Stimulated activated CD8-positive, alpha-beta memory T cell treated with anti-CD3 and anti-CD28 coated beads, Interleukin-4, amount 100 ng/mL, for 1 hour (primary cell): Measurements from ENCODE around the gene GPR146.
"Not testable (repeated sequence)": the region's sequence is repeated elsewhere in the genome, so short reads cannot be mapped to it uniquely, and the experiment has no call there.

Experiments
- DNase-seq, 2 donors: peaks; one replicate each; pipeline ENCODE4 v3.0.0-alpha.2; 2020; ENCODE audit warnings: low read depth in 2 of 2, low spot score in 1 of 2

Gene GPR146, protein sequence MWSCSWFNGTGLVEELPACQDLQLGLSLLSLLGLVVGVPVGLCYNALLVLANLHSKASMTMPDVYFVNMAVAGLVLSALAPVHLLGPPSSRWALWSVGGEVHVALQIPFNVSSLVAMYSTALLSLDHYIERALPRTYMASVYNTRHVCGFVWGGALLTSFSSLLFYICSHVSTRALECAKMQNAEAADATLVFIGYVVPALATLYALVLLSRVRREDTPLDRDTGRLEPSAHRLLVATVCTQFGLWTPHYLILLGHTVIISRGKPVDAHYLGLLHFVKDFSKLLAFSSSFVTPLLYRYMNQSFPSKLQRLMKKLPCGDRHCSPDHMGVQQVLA

DNA sequence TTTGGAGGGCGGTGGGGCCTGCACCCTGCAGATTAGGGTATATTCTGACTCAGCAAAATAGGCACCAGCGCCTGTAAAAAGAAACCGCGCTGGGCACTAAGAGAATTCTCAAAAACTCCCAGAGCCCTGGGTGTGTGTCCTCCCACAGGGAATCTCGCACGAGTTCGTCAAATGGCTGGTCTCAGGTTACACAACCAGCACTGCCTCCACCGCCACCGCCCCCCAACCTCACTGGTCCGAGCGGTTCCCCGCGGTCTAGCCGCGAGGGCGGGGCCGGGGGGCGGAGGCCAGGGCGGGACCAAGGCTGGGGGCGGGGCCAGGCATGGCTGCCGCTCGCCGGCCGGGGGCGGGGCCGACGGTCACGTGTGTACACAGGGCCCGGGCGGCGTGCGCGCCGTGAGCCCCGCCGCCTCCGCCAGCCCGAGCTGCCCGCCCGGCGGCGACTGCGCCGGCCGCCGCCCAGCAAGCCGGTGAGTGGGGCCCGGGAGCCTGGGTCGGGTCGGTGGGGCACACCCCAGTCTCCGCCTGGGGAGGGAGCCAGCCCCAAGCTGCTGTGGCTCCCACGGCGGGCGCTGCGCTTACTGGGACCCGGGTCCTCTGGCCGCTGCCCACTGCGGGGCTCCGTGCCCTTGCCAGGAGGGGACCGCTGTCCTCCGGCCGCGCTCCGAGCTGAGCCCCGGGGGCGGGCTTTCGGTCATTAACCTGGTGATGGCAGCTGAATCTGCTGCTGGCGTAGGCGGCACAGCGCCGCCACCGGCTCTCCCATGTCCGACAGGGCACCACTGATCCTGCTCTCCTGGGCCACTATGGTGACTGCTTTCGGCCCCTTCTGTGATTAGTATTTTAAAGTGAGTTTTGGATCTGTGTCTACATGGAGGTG lies at the start of gene GPR146:
Gene GPR146, plus strand, starts transcription at position 358 of the 880 bp plus-strand sequence. CDS start 12,970 bp downstream, outside the sequence.
- DNase-seq, result peak; percentile 83 to 91

DNA sequence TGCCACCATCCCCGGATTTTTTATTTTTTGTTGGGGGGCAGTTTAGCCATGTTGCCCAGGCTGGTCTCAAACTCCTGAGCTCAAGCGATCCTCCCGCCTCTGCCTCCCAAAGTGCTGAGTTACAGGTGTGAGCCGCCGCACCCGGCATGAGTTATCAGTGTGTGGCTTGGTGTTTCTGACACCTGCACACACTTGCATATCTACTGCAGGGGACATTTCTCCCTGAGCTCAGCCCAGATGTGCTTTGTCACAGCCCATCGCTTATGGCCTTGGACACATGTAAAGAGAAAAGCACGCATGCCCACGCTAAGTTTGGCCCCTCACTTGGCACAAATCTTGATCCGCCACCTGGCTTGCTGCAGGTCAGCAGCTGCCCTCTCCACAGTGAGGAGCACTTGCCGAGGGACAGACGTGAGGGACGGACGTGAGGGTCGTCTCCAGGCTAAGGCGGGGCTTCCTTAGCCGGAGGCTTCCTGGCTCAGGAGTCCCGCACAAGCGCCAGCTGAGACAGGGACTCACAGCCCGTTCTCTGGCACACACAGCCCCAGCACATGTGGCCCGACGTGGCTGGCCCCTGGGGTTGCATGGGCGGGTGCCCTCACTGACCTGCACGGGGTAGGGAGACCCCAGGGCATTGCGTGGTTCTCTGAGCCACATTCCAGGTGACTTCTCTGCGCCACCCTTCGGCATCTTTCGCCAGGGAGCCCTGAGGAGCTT lies 49.6 kb upstream of the GPR146 start:
- DNase-seq, result no peak

DNA sequence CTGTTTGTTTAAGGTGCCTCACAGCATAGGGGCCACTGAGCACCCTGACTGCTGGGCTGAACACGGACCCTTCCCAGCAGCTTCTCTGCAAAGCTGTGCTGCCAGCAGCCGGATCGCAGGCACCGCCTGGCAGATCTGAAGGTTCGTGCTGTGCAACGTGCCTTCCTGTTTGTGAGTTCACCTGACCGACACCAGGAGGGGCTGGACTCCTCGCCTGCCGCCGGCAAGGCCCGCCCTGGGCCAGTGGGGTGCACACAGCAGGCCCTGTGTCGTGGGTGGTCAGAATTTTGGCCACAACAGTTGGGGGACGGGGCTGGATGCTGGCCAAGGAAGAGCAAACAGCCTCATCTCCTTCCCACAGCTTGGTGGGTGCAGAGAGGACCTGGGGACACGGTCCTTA lies 48.8 kb upstream of the GPR146 start:
- no peak for DNase-seq

DNA sequence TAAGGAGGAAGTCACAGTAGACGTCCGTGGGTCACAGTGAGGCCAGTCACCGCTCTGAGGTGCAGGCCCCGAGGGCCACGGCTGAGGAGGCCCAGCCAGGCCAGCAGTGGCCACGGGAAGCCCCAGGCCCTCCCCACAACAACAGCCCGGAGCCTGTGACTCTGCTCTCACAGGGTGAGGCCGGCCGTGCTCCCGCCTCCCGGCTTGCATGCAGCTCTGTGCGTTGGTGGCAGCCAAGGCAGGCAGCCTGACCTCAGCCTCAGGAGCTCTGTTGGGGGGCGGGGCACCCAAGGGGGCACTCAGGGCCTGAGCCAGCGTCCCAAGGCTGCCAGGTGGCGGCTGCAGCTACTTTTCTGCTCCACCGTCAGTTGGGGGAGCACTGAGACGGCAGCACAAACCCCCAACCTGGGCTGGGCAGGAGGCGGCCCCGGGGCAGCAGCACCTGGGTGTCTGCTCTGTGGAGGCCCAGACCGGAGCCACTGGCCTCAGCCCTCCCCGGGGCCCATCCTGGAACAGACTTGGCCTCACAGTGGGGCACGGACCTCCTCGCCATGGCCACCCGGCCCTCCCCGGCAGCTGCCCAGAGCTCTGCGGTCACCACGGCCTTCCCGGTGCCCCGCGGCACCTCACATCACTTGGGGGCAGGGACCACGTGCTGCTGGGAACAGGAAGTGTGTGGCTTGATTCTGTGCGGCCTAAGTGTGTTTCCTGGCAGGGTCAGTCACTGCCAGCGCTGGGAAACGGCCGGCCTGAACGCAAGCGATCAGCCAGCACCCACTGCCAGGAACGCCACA lies 48.1 kb upstream of the GPR146 start:
- no peak for DNase-seq

DNA sequence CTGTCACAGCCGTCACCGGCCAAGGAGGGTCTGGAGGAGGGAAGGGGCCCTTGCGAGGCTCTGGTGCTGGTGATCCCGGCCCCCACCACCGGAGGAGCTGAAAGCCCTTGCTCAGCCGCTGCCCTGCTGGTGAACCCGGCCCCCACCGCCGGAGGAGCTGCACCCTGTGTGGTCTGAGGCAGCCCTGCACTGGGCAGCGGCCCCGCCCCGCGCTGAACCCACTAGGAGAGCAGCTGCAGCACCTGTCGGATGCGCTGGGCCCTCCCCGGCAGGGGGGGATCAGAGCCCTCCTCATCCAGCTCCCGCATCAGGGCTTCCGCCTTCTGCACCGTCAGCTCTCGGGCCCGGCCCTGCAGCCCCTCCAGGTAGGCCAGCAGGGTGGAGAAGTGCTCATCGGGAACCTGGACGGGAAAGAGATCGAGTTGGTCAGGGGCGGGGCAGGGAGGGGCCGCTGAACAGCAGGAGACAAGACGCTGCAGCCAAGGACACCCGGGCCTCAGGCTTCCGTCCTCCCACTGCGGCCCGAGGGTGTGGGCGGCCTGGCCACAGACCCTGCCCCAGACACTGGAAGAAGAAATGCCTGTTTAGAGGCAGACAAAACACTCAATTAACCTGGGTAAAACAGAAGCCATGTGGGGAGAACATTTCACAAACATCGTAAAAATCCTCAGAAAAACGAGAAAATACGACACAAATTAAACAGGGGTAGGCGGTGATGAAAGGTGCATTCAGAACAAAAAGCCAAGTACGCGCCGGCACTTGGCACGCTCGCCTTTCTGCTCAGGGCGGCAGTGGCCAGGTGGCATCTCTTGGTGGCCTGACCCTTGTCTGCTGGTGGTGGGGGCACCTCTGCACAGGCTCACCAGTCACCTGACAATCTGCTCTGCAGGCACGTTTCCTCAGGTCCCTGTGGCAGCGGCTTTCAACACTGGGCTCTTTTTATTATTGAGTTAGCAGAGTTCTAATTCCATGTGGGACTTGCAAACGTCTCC lies 46.6 kb upstream of the GPR146 start:
- no peak for DNase-seq

DNA sequence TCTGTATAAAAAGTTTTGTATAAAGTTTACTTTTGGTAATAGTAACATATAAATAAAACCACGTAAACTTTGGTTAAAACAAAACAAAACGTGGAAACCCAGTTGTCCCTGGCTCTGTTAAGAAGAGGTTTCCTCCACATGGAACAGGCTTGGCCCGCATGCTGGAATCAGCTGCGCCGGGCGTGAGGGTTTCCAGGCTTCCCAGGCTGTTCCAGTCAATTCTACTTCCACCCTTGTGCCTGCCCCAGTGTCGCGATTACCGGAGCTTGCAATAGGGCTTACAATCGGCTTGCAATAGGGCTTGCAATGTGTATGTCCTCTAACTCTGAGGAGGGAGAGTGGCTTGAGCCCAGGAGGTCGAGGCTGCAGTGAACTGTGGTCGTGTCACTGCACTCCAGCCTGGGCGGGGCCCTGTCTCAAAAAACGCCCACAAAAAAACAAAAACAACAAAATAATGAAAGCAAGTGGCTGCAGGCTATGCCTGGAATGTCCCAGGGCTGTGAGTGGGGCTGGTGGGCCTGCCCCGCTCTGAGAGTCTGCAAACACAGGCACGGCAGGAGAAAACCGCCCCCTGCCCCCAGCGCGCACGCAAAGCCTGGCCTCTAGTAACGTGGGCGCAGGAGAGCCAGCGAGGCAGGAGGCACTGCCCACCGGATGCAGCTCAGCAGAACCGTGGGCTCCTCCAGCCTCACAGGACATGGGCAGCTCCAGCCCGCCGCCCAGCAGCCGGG lies 45.0 kb upstream of the GPR146 start:
- DNase-seq, result no peak

DNA sequence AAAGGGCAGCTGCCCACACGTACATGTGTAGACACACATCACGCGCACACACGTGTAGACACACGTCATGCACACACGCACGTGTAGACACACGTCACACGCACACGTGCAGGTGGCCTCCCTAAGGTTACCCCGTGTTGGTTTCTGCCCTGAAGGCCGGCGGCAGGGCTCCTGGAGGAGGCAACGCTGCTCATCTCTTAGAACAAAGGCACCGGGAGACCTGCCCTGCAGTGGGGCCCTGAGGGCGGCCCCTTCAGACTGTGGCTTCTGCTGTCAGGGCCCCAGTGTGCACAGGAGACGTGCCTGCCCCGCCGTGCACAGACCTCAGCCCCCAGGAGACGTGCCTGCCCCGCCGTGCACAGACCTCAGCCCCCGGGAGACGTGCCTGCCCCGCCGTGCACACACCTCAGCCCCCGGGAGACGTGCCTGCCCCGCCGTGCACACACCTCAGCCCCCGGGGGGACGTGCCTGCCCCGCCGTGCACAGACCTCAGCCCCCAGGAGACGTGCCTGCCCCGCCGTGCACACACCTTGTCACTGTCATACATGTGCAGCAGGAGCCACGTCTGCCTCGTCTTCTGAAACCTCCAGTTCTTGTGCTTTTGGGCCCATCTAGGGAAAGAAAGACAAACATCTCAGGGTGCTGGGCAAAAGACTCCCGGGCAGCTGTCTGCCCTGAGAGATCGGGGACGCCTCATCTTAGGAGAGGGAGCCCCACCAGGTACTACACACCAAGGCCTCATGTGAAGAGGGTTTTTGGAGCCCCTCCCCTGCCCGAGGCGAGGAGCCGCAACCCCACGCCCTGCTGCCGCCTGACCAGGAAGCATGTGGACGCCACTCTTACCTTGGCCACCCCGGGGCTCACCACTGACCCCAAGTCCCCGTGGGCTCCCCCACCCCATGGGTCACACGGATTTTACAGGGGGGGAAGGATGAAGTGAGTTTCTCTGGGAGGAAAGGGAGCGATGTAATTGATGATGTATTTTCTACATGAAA lies 44.1 kb upstream of the GPR146 start:
- DNase-seq, result no peak

DNA sequence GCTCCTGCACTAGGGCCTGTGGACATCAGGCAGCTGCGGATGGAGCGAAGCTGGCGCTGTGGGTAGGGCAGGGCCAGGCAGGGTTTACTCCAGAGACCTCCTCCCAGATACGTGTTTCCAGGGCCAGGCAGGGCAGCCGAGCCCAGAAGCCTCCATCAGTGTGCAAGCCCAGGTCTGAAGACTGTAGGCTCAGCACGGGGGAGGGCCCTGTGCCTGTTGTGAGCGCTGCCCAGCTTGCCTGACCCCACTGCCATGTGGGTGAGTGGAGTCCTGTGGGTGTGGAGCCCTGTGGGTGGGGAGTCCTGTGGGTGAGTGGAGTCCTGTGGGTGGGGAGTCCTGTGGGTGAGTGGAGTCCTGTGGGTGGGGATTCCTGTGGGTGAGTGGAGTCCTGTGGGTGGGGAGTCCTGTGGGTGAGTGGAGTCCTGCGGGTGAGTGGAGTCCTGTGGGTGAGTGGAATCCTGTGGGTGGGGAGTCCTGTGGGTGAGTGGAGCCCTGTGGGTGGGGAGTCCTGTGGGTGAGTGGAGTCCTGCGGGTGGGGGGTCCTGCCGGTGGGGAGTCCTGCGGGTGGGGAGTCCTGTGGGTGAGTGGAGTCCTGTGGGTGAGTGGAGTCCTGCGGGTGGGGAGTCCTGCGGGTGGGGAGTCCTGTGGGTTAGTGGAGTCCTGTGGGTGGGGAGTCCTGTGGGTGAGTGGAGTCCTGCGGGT lies 43.1 kb upstream of the GPR146 start:
- DNase-seq, result not testable (repeated sequence)

DNA sequence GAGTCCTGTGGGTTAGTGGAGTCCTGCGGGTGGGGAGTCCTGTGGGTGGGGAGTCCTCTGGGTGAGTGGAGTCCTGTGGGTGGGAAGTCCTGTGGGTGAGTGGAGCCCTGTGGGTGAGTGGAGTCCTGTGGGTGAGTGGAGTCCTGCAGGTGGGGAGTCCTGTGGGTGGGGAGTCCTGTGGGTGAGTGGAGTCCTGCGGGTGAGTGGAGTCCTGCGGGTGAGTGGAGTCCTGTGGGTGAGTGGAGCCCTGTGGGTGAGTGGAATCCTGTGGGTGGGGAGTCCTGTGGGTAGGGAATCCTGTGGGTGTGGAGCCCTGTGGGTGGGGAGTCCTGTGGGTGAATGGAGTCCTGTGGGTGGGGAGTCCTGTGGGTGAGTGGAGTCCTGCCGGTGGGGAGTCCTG lies 42.3 kb upstream of the GPR146 start:
- DNase-seq, result not testable (repeated sequence)

DNA sequence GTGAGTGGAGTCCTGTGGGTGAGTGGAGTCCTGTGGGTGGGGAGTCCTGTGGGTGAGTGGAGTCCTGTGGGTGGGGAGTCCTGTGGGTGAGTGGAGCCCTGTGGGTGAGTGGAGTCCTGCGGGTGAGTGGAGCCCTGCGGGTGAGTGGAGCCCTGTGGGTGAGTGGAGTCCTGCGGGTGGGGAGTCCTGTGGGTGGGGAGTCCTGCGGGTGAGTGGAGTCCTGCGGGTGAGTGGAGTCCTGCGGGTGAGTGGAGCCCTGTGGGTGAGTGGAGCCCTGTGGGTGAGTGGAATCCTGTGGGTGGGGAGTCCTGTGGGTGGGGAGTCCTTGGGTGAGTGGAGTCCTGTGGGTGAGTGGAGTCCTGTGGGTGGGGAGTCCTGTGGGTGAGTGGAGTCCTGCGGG lies 41.9 kb upstream of the GPR146 start:
- DNase-seq, result not testable (repeated sequence)

DNA sequence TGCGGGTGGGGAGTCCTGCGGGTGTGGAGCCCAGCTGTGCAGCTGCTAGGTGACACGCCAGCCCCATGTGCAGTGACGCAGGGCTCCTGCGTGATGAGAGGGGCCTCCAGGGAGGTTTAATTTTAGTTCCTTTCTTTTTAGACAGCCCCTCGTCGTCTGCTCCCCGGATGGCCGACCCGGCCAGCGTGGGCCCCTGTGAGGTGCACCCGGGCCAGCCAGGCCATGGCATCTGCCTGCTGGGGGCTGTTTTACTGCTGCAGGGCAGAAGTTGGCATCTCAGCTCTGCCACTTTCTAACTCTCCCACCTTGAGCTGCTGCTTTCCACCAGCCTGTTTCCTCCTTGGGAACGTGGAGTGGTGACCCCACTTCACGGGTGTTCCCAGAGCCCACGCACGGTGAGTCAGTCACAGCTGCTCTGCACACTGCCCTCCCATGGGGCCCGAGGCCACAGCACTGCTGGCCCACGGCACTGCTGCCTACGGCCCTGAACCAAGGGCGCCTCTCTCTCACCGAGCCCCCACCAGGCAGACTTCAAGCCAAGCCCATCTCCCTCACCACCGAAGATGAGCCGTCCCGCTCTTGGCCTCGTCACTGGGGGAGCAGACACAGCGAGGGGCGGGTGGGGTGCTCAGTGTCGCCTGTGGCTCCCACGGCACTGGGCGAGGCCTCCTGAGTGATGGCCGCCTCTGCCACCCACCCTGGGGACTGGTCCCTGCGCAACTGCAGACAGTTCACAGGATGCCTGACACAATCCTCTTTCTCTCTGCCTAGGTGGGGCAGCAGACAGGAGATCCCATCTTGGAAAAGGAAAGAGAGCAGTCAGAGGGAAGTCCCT lies 40.1 kb upstream of the GPR146 start:
- no peak for DNase-seq

DNA sequence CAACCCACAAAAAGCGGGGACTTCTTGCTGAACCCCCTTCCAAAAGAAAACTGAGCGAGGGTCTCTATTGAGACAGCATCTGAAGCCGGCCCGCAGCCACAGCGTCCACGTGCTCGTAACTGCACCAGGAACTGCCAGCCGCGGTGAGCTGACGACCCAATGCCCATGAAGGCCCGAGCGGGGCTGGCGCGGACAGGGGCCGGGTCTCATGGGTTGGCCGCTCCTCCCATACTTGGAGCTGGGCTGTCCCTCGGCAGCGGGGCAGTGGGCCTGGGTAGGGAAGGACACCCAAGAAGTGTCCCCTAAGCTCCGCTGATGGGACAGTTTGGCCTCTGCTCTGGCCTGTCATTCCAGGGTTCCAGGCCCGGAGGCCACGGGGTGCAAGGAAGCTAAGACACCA lies 39.0 kb upstream of the GPR146 start:
- DNase-seq, result no peak

DNA sequence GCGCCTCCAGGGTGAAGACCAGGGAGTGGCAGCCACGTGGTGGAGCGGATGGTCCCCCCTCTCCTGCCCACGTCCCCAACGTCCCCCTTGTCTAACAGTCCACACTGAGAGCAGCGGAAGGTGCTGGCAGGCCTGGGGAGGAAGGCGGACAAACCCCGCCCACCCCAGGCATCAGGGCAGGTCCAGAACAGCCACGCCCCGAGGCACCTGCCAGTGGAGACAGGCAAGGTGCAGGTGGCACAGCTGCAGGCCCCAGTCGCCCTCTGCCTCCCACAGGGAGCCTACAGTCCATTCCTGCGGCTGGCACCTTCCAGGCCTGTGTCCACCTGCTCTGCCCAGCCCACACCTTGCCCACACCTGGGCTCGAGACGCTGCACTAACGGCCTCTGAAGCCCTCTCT lies 36.4 kb upstream of the GPR146 start:
- no peak for DNase-seq

DNA sequence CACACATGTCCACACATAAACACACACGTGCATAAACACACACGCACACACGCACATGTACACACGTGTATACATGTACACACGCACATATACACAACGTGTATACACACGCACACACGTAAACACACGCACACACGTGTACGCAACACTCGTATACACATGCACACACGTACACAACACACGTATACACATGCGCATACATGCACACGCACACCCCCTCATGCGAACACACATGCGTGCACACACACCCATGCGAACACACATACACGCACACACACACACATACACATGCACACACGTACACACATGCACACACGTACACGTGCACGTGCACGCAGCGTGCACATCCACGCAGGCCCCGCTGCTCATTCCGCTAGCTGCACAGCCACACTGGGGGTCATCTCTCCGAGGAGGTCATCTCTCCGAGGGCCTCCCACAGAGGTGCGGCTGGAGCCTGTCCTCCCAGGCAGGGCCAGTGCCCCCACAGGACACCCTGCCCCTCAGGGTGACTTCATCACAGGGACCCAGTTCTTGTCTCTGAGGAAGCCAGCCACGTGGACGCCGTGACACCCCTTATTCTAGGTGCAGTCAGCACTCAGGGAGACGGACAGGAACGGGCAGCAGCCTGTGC lies 35.5 kb upstream of the GPR146 start:
- DNase-seq, result no peak

DNA sequence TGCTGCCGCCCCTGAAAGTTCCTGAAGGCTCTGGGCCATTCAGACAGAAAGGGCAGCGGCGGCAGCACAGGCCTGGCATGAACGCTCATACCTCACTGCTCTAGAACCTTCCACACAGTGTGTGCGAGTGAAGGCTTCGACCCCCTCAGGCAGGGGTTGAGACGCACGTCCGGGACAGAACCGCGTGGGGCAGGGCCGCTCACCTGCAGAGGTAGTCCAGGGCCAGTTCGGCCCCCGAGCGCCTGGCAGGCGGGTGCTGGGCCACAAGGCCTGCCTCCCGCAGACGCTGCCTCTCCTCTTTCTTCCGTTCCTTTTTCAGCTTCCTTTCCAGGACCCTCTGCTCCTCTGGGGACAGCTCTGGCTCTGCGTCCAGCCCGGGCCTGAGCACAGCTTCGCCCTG lies 34.6 kb upstream of the GPR146 start:
- no peak for DNase-seq

DNA sequence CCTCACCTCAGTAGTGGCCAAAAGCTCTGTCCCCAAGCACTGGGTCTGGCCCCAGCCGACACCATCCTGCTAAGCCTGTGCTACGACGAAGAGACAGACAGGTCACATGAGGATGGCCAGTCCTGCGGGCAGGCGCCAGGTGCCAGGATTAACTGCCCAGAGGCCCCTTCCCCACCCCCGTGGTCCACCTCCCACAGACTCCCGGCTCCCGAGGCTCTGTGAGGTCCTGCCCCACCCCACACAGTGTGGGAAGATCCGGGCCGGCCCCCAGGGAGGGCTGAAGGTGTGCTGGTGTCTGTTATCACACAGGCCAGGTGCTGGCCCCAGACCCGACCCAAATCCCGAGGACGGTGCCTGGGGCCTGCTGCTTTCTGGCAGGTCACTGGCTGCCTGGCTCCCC lies 34.1 kb upstream of the GPR146 start:
- DNase-seq, result no peak
